ENCODE results near the gene FEM1B. TPM values are rescaled to one million over a fixed set of nuclear protein-coding genes. Genes with fewer than 3 reads are reported as not detected.
A peak's percentile ranks its signal among the peaks of the same experiment; 100 is the strongest.

FEM1B gene
- total RNA-seq, 2 experiments from 2014 or later, result 35.5 to 37.3 TPM

DNA sequence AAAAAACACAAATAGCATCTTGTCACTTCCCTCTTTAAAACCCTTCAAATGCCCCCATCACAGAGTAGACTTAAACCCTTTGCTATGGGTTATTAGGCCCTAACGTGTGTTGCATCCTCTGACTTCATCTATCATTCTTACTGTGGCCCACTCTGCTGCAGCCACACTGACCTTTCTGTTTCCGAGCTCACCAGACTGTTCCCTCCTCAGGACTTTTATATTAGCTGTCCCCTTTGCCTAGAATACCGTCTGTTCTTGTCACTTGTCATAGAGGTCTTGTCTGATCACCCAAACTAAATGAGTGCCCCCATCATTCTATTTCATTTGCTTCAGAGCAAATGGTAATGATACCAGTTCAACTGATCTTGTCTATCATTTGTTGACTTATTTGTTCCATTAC, 877 bp upstream of the FEM1B start:
- H3K4me2 ChIP-seq (ENCODE audit: low read length), result peak overlapping the region; percentile 95
- H4K20me1 ChIP-seq (ENCODE audit: insufficient read depth, low read length), result peaks cover 25% of the 10 kb centered on the region
- BruUV-seq (replicated peaks), result no TSS peak
- POLR2A ChIA-PET, result interaction anchor here (1.7 to 1.9 kb wide), 2 partner anchors 18 to 20 kb away, joined by 4 read pairs; no protein-coding TSS in a partner anchor
- no peaks in the 10 kb centered on the region for H3K9me2 ChIP-seq (ENCODE audit: insufficient read depth, low read length)
- peak overlapping the region; percentile 89 for H2AFZ ChIP-seq (ENCODE audit: low read length)
- intact Hi-C loops (cut with micrococcal nuclease; ENCODE audit: unreplicated experiment), result loop anchor here (5.0 kb wide), 1 partner anchor 494 kb away; no protein-coding TSS in a partner anchor
- no peak overlapping the region for H3K27ac ChIP-seq (ENCODE audit: low read depth, low read length, poor library complexity, severe bottlenecking)
- TF ChIP-seq CTCF (conservative IDR thresholded peaks at IDR 0.05; ENCODE audit: low read length) (no peak), EZH2phosphoT487 (IDR thresholded peaks at IDR 0.05; ENCODE audit: borderline replicate concordance, low read depth, low read length) (no peak)
- H3K4me1 ChIP-seq (ENCODE audit: insufficient read depth, low read length, poor library complexity, severe bottlenecking), result peaks cover 25% of the 10 kb centered on the region
- no peaks in the 10 kb centered on the region for H3K9me3 ChIP-seq (ENCODE audit: low read length)
- H3K4me3 ChIP-seq (ENCODE audit: low read depth, low read length, poor library complexity, severe bottlenecking), result peak overlapping the region; percentile 82
- H3K79me2 ChIP-seq (ENCODE audit: insufficient read depth, low read depth, low read length), result peaks cover 33% of the 10 kb centered on the region
- DNase-seq (ENCODE audit: low spot score), result no peak
- CTCF ChIA-PET (ENCODE audit: unreplicated experiment), result no interaction called here
- H3K36me3 ChIP-seq (ENCODE audit: insufficient read depth, low read length), result peaks cover 16% of the 10 kb centered on the region; the same call in 1 of the 2 replicates

GRCh38 chr15:68277131-68277602, 378 bp upstream of the FEM1B start:
- Histone ChIP-seq H3K9me3 (ENCODE audit: low read length) (no peaks in the 10 kb centered on the region), H3K27ac (ENCODE audit: low read depth, low read length, poor library complexity, severe bottlenecking) (peak overlapping the region; percentile 79), H3K4me1 (ENCODE audit: insufficient read depth, low read length, poor library complexity, severe bottlenecking) (peaks cover 30% of the 10 kb centered on the region), H3K4me3 (ENCODE audit: low read depth, low read length, poor library complexity, severe bottlenecking) (peak overlapping the region; percentile 82), H3K9me2 (ENCODE audit: insufficient read depth, low read length) (no peaks in the 10 kb centered on the region), H3K4me2 (ENCODE audit: low read length) (peak overlapping the region; percentile 95), H4K20me1 (ENCODE audit: insufficient read depth, low read length) (peaks cover 30% of the 10 kb centered on the region), H3K79me2 (ENCODE audit: insufficient read depth, low read depth, low read length) (peaks cover 38% of the 10 kb centered on the region), H3K36me3 (ENCODE audit: insufficient read depth, low read length) (peaks cover 16% of the 10 kb centered on the region; the same call in 1 of the 2 replicates), H2AFZ (ENCODE audit: low read length) (peak overlapping the region; percentile 89)
- ChIA-PET POLR2A (interaction anchor here (1.7 to 1.9 kb wide), 2 partner anchors 18 to 20 kb away, joined by 4 read pairs; no protein-coding TSS in a partner anchor), CTCF (ENCODE audit: unreplicated experiment) (interaction anchor here (1.0 kb wide), 1 partner anchor 29 kb away, joined by 3 read pairs; no protein-coding TSS in a partner anchor)
- intact Hi-C loops (cut with micrococcal nuclease; ENCODE audit: unreplicated experiment), result loop anchor here (5.0 kb wide), 1 partner anchor 495 kb away; no protein-coding TSS in a partner anchor
- DNase-seq (ENCODE audit: low spot score), result no peak
- no TSS peak for BruUV-seq (replicated peaks)
- TF ChIP-seq CTCF (conservative IDR thresholded peaks at IDR 0.05; ENCODE audit: low read length), result no peak
- no peak for TF ChIP-seq EZH2phosphoT487 (IDR thresholded peaks at IDR 0.05; ENCODE audit: borderline replicate concordance, low read depth, low read length)

- Histone ChIP-seq H3K36me3 (ENCODE audit: insufficient read depth, low read length) (peaks cover 18% of the 10 kb centered on the region), H3K4me3 (ENCODE audit: low read depth, low read length, poor library complexity, severe bottlenecking) (peak overlapping the region; percentile 82), H4K20me1 (ENCODE audit: insufficient read depth, low read length) (peaks cover 30% of the 10 kb centered on the region), H3K79me2 (ENCODE audit: insufficient read depth, low read depth, low read length) (peaks cover 49% of the 10 kb centered on the region), H3K4me1 (ENCODE audit: insufficient read depth, low read length, poor library complexity, severe bottlenecking) (peaks cover 33% of the 10 kb centered on the region), H3K9me3 (ENCODE audit: low read length) (no peaks in the 10 kb centered on the region), H3K4me2 (ENCODE audit: low read length) (peak overlapping the region; percentile 95), H3K9me2 (ENCODE audit: insufficient read depth, low read length) (no peaks in the 10 kb centered on the region), H3K27ac (ENCODE audit: low read depth, low read length, poor library complexity, severe bottlenecking) (peak overlapping the region; percentile 79), H2AFZ (ENCODE audit: low read length) (peak overlapping the region; percentile 89; the same call in 1 of the 2 replicates)
- TF ChIP-seq EZH2phosphoT487 (IDR thresholded peaks at IDR 0.05; ENCODE audit: borderline replicate concordance, low read depth, low read length) (no peak), CTCF (conservative IDR thresholded peaks at IDR 0.05; ENCODE audit: low read length) (peak; percentile 61)
- POLR2A ChIA-PET, result interaction anchor here (1.7 to 1.9 kb wide), 2 partner anchors 19 kb away, joined by 4 read pairs; no protein-coding TSS in a partner anchor
- intact Hi-C loops (cut with micrococcal nuclease; ENCODE audit: unreplicated experiment), result loop anchor here (2.0 to 5.0 kb wide), 3 partner anchors 21 to 496 kb away; partner anchors contain the start of gene CLN6
- CTCF ChIA-PET (ENCODE audit: unreplicated experiment), result interaction anchor here (0.7 to 1.0 kb wide), 2 partner anchors 25 to 28 kb away, joined by 3 to 4 read pairs; no protein-coding TSS in a partner anchor
- DNase-seq (ENCODE audit: low spot score), result no peak
- BruUV-seq (replicated peaks), result no TSS peak
These were observed 725 bp downstream of the FEM1B start for GRCh38 chr15:68278345-68278594.

Data from OCI-LY7 (cell line).